ENCODE results near the gene ARF6. TPM values are rescaled to one million over a fixed set of nuclear protein-coding genes. Genes with fewer than 3 reads are reported as not detected.

The ARF6 gene
- total and polyA plus RNA-seq, 9 of the 15 experiments (the other 6 are each of a cell fraction or from before 2014, with no cell fraction given): 15.3 to 35.2 (median 24.9) TPM

DNA sequence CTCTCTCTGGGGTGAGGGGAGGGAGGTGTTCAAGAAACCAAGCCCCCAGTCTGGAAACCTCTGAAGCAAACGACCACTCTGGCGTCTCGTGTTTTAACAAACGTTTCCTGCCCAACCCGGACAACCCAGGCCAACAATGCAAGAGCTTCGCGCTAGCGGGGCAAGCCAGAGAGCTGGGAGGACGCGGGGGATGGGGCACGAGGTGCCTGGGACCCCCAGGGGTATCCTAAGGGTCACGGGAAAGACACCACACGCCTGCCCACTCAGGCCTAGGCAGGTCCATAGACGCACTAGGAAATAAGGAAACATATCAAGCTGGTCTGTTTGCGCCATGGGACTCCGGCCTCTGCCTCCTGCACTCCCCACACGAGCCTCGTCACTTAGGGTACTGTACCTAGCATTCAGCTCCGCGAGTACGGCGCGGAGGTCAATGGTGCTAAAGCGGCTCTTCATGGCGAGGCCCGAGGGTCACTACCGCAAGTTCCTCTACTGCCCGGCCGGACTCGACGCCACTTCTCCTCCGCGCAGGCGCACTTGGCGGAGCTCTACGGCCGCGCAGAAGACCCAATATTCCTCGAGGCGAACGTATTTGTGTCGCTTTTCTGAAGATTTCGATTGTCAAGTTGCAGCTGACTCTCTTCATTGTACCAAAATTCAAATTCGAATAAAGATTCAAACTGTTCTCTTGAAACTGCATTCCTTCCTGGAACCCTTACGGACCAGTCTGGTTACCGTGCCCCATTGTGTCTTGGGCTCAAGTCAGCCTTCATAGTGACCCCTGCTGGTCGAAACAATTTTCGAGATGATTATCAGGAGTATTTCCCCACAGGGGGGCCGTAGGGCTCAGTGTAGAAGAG is 40.4 kb upstream of the ARF6 start, which contains the start of gene NEMF (continued):
- peak; percentile 84 for TF ChIP-seq RBBP5 (IDR thresholded peaks at IDR 0.05; ENCODE audit: borderline replicate concordance, insufficient read depth, low read length, poor library complexity, severe bottlenecking)
- no peak for TF ChIP-seq HMGXB4 (CRISPR knock-in tag; IDR thresholded peaks at IDR 0.05)
- TF ChIP-seq MEIS2 (IDR thresholded peaks at IDR 0.05; ENCODE audit: partially characterized antibody): peak; percentile 23
- no peak for TF ChIP-seq ZC3H11A (IDR thresholded peaks at IDR 0.05; ENCODE audit: low read depth, low read length)
- no peak for TF ChIP-seq HBP1 (CRISPR knock-in tag; IDR thresholded peaks at IDR 0.05)
- TF ChIP-seq ZNF133 (CRISPR knock-in tag; IDR thresholded peaks at IDR 0.05): no peak
- TF ChIP-seq FOXJ2 (tag; IDR thresholded peaks at IDR 0.05): no peak
- TF ChIP-seq POU5F1 (IDR thresholded peaks at IDR 0.05; ENCODE audit: borderline replicate concordance, low read depth, low read length, partially characterized antibody): peak; percentile 85
- TF ChIP-seq HMBOX1 (IDR thresholded peaks at IDR 0.05): 0 out of 2 replicates have a peak, but pooled peaks have one; percentile 22
- TF ChIP-seq TAF1 (IDR thresholded peaks at IDR 0.05; ENCODE audit: control insufficient read depth, extremely low read depth, insufficient read depth, low read length, severe bottlenecking): peak; percentile 70
- no peak for TF ChIP-seq MECOM (CRISPR knock-in tag; IDR thresholded peaks at IDR 0.05)
- TF ChIP-seq SRF (CRISPR knock-in tag; IDR thresholded peaks at IDR 0.05): no peak
- peak; percentile 64; the same call in 1 of the 2 replicates for TF ChIP-seq TFAP4 (CRISPR knock-in tag; IDR thresholded peaks at IDR 0.05; ENCODE audit: borderline replicate concordance)

Measured in K562 (cell line).